ENCODE results near the gene KRT78. TPM values are rescaled to one million over a fixed set of nuclear protein-coding genes. Genes with fewer than 3 reads are reported as not detected.

KRT78 gene
- total RNA-seq, 3 donors from 2014 or later (not counting 1 experiment from before 2014, with no cell fraction given) = not detected

DNA sequence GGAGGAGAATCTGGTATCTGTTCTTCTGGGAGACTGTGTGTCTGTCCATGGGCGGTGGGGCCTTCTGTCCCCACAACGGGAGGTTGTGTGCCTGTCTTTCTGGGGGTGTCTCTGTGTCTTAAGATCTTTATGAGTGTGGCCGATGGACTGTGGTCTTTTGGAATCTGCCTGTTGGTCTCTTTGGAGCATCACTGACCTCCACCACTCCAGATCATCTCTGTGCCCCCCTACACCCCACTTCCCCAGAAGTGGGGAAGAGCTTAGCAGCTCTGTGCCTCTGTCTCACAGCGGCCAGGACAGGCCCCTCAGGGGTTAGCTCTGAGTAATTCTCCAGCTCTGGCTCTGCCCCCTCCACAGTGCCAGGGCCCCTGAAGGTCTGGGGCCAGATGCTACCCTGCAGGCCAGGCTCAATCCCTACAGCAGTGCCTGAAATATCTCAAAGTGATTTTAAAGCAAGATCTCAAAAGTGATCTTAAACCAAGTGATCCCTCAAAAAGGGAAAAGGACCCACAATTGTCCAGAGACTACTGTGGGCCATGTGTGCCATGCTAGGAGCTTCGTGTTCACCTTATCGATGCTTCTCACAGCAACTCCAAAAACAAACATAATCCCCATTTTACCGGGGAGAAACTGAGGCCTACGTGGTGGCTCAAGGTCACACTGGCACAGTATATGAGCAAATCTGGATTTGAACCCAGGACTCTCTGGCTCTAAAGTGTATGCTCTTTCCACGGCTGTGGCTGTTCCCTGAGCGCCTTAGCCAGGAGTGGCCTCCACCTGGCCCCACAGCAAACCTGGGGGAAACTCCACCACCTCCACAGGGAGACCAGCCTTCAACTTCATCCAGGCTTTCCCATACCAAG lies 26.0 kb upstream of the KRT78 start:
- Histone ChIP-seq H3K4me1 (ENCODE audit: control insufficient read depth, insufficient read depth, low read length) (peaks cover 57% of the 10 kb centered on the region), H3K9me3 (ENCODE audit: control insufficient read depth, insufficient read depth, low read length) (no peaks in the 10 kb centered on the region), H3K27me3 (ENCODE audit: control insufficient read depth, insufficient read depth, low read length) (peaks cover 5% of the 10 kb centered on the region), H3K27ac (ENCODE audit: low read length) (peak overlapping the region; percentile 4), H3K36me3 (ENCODE audit: control insufficient read depth, insufficient read depth, low read length) (no peaks in the 10 kb centered on the region), H3K4me3 (ENCODE audit: low read length) (peak overlapping the region; percentile 9)
- WGBS (ENCODE audit: insufficient coverage) = 76% methylated on average over 10 of the region's 10 CpGs
- H3K36me3 Mint-ChIP-seq = no peaks in the 10 kb centered on the region
- H3K27me3 Mint-ChIP-seq (ENCODE audit: low read depth in 2 of 2) = peaks cover 0 to 34% of the 10 kb centered on the region in 2 donors
- H3K4me3 Mint-ChIP-seq = peak overlapping the region; percentile 77
- intact Hi-C loops (cut with micrococcal nuclease) = loop anchor here (5.0 kb wide), 2 partner anchors 308 to 483 kb away; no protein-coding TSS in a partner anchor
- H3K27ac Mint-ChIP-seq = peak overlapping the region; percentile 47 to 92
- DNase-seq (no peak), ATAC-seq (no peak)
- H3K9me3 Mint-ChIP-seq = no peaks in the 10 kb centered on the region
- TF ChIP-seq, protein P1, sequence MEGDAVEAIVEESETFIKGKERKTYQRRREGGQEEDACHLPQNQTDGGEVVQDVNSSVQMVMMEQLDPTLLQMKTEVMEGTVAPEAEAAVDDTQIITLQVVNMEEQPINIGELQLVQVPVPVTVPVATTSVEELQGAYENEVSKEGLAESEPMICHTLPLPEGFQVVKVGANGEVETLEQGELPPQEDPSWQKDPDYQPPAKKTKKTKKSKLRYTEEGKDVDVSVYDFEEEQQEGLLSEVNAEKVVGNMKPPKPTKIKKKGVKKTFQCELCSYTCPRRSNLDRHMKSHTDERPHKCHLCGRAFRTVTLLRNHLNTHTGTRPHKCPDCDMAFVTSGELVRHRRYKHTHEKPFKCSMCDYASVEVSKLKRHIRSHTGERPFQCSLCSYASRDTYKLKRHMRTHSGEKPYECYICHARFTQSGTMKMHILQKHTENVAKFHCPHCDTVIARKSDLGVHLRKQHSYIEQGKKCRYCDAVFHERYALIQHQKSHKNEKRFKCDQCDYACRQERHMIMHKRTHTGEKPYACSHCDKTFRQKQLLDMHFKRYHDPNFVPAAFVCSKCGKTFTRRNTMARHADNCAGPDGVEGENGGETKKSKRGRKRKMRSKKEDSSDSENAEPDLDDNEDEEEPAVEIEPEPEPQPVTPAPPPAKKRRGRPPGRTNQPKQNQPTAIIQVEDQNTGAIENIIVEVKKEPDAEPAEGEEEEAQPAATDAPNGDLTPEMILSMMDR (IDR thresholded peaks at IDR 0.05) = no peak
- peaks cover 27 to 74% of the 10 kb centered on the region in 2 donors for H3K4me1 Mint-ChIP-seq

- ATAC-seq (peak; percentile 59 to 64 (median 62)), DNase-seq (peak; percentile 54 to 66)
- 1% methylated on average over 55 of the region's 55 CpGs for WGBS (ENCODE audit: insufficient coverage)
- Mint-ChIP-seq H3K9me3 (no peaks in the 10 kb centered on the region), H3K36me3 (no peaks in the 10 kb centered on the region), H3K27me3 (ENCODE audit: low read depth in 2 of 2) (peaks cover 0 to 32% of the 10 kb centered on the region in 2 donors), H3K4me1 (peaks cover 27 to 70% of the 10 kb centered on the region in 2 donors), H3K27ac (peak overlapping the region; percentile 47 to 92), H3K4me3 (peak overlapping the region; percentile 79)
- H3K36me3 ChIP-seq (ENCODE audit: control insufficient read depth, insufficient read depth, low read length) = no peaks in the 10 kb centered on the region
- H3K4me1 ChIP-seq (ENCODE audit: control insufficient read depth, insufficient read depth, low read length) = peaks cover 49% of the 10 kb centered on the region
- intact Hi-C loops (cut with micrococcal nuclease) = loop anchor here (5.0 kb wide), 1 partner anchor 307 kb away; no protein-coding TSS in a partner anchor
- TF ChIP-seq, protein P1 (IDR thresholded peaks at IDR 0.05) = no peak
- peak overlapping the region; percentile 41 for H3K4me3 ChIP-seq (ENCODE audit: low read length)
- peak overlapping the region; percentile 58 for H3K27ac ChIP-seq (ENCODE audit: low read length)
- H3K27me3 ChIP-seq (ENCODE audit: control insufficient read depth, insufficient read depth, low read length) = peaks cover 5% of the 10 kb centered on the region
- H3K9me3 ChIP-seq (ENCODE audit: control insufficient read depth, insufficient read depth, low read length) = no peaks in the 10 kb centered on the region
These were observed 25.2 kb upstream of the KRT78 start for GRCh38 chr12:52873832-52874572.

DNA sequence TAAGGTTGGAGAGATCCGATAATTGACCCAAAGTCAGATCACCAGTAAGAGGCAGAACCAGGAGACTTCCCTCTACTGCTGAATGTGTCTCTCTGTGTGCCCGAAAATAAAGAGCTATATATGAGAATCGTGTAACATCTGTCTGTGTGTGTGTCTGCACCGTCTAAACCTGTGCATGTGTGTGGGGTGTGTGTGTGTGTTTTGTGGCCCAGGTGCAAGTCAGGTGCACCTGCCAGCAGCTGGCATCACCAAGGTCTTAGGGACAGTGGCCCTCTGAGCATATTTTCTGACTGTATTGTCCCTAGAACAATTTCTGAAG lies 24.7 kb upstream of the KRT78 start:
- ATAC-seq (no peak), DNase-seq (no peak)
- H3K36me3 ChIP-seq (ENCODE audit: control insufficient read depth, insufficient read depth, low read length) = no peaks in the 10 kb centered on the region
- peaks cover 27 to 70% of the 10 kb centered on the region in 2 donors for H3K4me1 Mint-ChIP-seq
- no peaks in the 10 kb centered on the region for H3K36me3 Mint-ChIP-seq
- peaks cover 5% of the 10 kb centered on the region for H3K27me3 ChIP-seq (ENCODE audit: control insufficient read depth, insufficient read depth, low read length)
- H3K4me1 ChIP-seq (ENCODE audit: control insufficient read depth, insufficient read depth, low read length) = peaks cover 44% of the 10 kb centered on the region
- peak overlapping the region; percentile 47 to 92 for H3K27ac Mint-ChIP-seq
- intact Hi-C loops (cut with micrococcal nuclease) = loop anchor here (5.0 kb wide), 1 partner anchor 306 kb away; no protein-coding TSS in a partner anchor
- H3K27ac ChIP-seq (ENCODE audit: low read length) = no peak overlapping the region
- TF ChIP-seq, protein P1 (IDR thresholded peaks at IDR 0.05) = no peak
- peaks cover 0 to 27% of the 10 kb centered on the region in 2 donors for H3K27me3 Mint-ChIP-seq (ENCODE audit: low read depth in 2 of 2)
- peak overlapping the region; percentile 79 for H3K4me3 Mint-ChIP-seq
- H3K9me3 ChIP-seq (ENCODE audit: control insufficient read depth, insufficient read depth, low read length) = no peaks in the 10 kb centered on the region
- no peaks in the 10 kb centered on the region for H3K9me3 Mint-ChIP-seq
- no peak overlapping the region for H3K4me3 ChIP-seq (ENCODE audit: low read length)
- WGBS (ENCODE audit: insufficient coverage) = 47% methylated on average over 4 of the region's 4 CpGs

All from natural killer cell (primary cell).